ENCODE results near the gene ACTL6B. TPM values are rescaled to one million over a fixed set of nuclear protein-coding genes. Genes with fewer than 3 reads are reported as not detected.

The ACTL6B gene
- polyA plus RNA-seq, 1 donor from 2014 or later = 339 TPM

- Histone ChIP-seq H3K36me3 (ENCODE audit: insufficient read depth, low read length) (peaks cover 3% of the 10 kb centered on the region), H3K27ac (ENCODE audit: low read length) (no peak overlapping the region), H3F3A (ENCODE audit: insufficient read depth, low read length, poor library complexity, severe bottlenecking) (no peaks in the 10 kb centered on the region), H4K20me1 (ENCODE audit: insufficient read depth) (no peaks in the 10 kb centered on the region), H3K4me2 (ENCODE audit: low read length) (no peak overlapping the region), H3K4me3 (ENCODE audit: low read length) (no peak overlapping the region), H2AFZ (ENCODE audit: low read depth, low read length) (no peak overlapping the region), H3K9ac (ENCODE audit: low read length) (no peak overlapping the region), H3K9me2 (ENCODE audit: insufficient read depth, low read length) (no peaks in the 10 kb centered on the region), H3K9me3 (ENCODE audit: low read length) (no peaks in the 10 kb centered on the region), H3K27me3 (ENCODE audit: insufficient read depth, low read depth, low read length) (no peaks in the 10 kb centered on the region), H3K79me2 (replicated peaks; ENCODE audit: insufficient read depth, low read length) (peaks cover 10% of the 10 kb centered on the region)
- no peak for TF ChIP-seq MXI1 (conservative IDR thresholded peaks at IDR 0.05; ENCODE audit: poor library complexity, severe bottlenecking)
- no peak for TF ChIP-seq EZH2 (IDR thresholded peaks at IDR 0.05; ENCODE audit: borderline replicate concordance, insufficient read depth, low read length, poor library complexity, severe bottlenecking)
- TF ChIP-seq CTCF (IDR thresholded peaks at IDR 0.05; ENCODE audit: poor library complexity, severe bottlenecking) = no peak
- TF ChIP-seq EP300 (conservative IDR thresholded peaks at IDR 0.05; ENCODE audit: poor library complexity, severe bottlenecking) = no peak
- TF ChIP-seq REST (IDR thresholded peaks at IDR 0.05; ENCODE audit: borderline replicate concordance) = no peak
- no peak for TF ChIP-seq RAD21 (conservative IDR thresholded peaks at IDR 0.05)
- TF ChIP-seq POLR2AphosphoS5 (IDR thresholded peaks at IDR 0.05) = no peak
- TF ChIP-seq TAF1 (IDR thresholded peaks at IDR 0.05; ENCODE audit: low read depth) = no peak
- no peak for TF ChIP-seq SMC3 (conservative IDR thresholded peaks at IDR 0.05; ENCODE audit: poor library complexity)
Measured at GRCh38 chr7:100680576-100681271, 24.5 kb upstream of the ACTL6B start.

- Histone ChIP-seq H3K4me3 (ENCODE audit: low read length) (no peak overlapping the region), H3K27ac (ENCODE audit: low read length) (no peak overlapping the region), H3K9me3 (ENCODE audit: low read length) (no peaks in the 10 kb centered on the region), H2AFZ (ENCODE audit: low read depth, low read length) (no peak overlapping the region), H4K20me1 (ENCODE audit: insufficient read depth) (no peaks in the 10 kb centered on the region), H3F3A (ENCODE audit: insufficient read depth, low read length, poor library complexity, severe bottlenecking) (no peaks in the 10 kb centered on the region), H3K79me2 (replicated peaks; ENCODE audit: insufficient read depth, low read length) (peaks cover 16% of the 10 kb centered on the region), H3K27me3 (ENCODE audit: insufficient read depth, low read depth, low read length) (no peaks in the 10 kb centered on the region), H3K9ac (ENCODE audit: low read length) (no peak overlapping the region), H3K36me3 (ENCODE audit: insufficient read depth, low read length) (peaks cover 3% of the 10 kb centered on the region), H3K9me2 (ENCODE audit: insufficient read depth, low read length) (no peaks in the 10 kb centered on the region), H3K4me2 (ENCODE audit: low read length) (no peak overlapping the region)
- TF ChIP-seq TAF1 (IDR thresholded peaks at IDR 0.05; ENCODE audit: low read depth) = no peak
- no peak for TF ChIP-seq CTCF (IDR thresholded peaks at IDR 0.05; ENCODE audit: poor library complexity, severe bottlenecking)
- TF ChIP-seq SMC3 (conservative IDR thresholded peaks at IDR 0.05; ENCODE audit: poor library complexity) = no peak
- no peak for TF ChIP-seq RAD21 (conservative IDR thresholded peaks at IDR 0.05)
Measured at GRCh38 chr7:100679927-100680575, 23.8 kb upstream of the ACTL6B start.

All from neural cell (in vitro differentiated cells).